GM06990 (cell line): ENCODE data around the gene KLHL24.

Experiments
- DNase-seq: peaks from one replicate; pipeline ENCODE4 v3.0.0-alpha.2; 2011; ENCODE audit not compliant: insufficient read length; ENCODE audit errors: extremely low read depth
- H3K27me3 ChIP-seq: replicated peaks from 2 replicates; pipeline ENCODE4 v1.6.0; 2011; ENCODE audit warnings: low read length; ENCODE audit not compliant: control insufficient read depth, insufficient read depth
- H3K36me3 ChIP-seq: 2 replicates; pipeline ENCODE4 v1.5.1; 2011; ENCODE audit warnings: low read length; ENCODE audit not compliant: control insufficient read depth, insufficient read depth
- H3K4me3 ChIP-seq: replicated peaks from 2 replicates; pipeline ENCODE4 v1.5.1; 2011; ENCODE audit warnings: low read depth, mild to moderate bottlenecking, control low read depth, low read length
- TF ChIP-seq, protein P1 (sequence below): IDR thresholded peaks from 2 replicates; pipeline ENCODE4 v1.5.1; 2011; ENCODE audit warnings: low read length, control low read depth, mild to moderate bottlenecking, inconsistent platforms; ENCODE audit not compliant: insufficient read depth, poor library complexity, severe bottlenecking

The KLHL24 gene

DNA sequence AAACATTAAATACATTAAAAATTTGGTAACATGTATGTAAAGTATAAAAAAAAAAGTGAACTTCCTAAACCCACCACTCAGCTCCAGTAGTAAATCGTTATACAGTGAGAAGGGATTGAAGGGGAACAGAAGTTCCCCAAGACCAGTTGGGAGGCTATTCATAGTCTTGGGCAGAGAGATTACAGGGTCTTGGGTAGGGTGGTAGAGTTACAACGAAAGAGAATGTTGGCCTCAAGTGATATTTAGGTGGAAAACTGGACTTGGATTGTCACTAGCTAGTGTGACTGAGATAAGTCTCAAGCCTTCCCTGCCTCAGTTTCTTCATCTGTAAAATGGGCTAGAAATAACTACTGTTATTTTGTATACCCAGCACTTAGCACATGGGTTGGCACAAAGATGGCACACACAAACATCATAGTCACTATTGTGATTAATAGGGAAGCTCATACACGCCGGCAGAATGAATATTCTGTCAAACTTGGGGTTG is 61.7 kb downstream of the KLHL24 start:
- DNase-seq, result no peak
- TF ChIP-seq, protein P1, sequence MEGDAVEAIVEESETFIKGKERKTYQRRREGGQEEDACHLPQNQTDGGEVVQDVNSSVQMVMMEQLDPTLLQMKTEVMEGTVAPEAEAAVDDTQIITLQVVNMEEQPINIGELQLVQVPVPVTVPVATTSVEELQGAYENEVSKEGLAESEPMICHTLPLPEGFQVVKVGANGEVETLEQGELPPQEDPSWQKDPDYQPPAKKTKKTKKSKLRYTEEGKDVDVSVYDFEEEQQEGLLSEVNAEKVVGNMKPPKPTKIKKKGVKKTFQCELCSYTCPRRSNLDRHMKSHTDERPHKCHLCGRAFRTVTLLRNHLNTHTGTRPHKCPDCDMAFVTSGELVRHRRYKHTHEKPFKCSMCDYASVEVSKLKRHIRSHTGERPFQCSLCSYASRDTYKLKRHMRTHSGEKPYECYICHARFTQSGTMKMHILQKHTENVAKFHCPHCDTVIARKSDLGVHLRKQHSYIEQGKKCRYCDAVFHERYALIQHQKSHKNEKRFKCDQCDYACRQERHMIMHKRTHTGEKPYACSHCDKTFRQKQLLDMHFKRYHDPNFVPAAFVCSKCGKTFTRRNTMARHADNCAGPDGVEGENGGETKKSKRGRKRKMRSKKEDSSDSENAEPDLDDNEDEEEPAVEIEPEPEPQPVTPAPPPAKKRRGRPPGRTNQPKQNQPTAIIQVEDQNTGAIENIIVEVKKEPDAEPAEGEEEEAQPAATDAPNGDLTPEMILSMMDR, result peak; percentile 2
- H3K36me3 ChIP-seq, result no peaks in the 10 kb centered on the region
- no peaks in the 10 kb centered on the region for H3K27me3 ChIP-seq
- peak overlapping the region; percentile 98 for H3K4me3 ChIP-seq

DNA sequence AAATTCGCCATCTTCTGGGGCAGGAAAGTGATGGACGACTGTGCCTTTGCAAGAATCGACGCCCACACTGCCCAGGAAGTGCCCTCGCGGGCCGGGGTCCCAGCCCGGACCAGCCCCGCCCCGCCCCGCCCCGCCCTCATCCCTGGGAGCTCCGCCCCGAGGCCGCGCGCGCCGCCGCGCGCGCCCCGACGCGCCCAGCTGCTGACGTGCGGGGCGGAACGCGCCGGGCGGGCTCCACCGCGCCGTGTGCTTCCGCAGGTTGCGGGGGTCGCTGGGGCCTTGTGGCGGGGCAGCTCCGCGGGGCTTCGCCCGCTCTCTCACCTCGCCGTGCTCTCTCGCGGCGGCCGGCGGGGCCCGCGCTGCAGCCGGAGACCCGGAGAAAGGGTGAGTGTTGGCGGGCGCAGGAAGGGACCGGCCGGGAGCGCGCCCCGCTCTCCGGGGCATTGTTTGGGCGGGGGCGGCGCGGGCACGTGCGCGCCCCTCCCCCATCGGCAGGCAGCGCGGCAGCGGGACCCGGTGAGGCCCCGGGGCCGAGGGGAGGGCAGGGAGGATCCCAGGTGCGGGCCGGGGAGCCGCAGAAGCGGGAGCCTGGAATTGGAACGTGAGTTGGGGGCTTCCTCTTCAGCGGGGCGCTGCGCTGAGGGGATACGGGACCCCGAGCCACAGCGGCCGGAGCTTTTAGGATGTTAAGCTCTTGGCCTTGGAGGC is 62.3 kb downstream of the KLHL24 start, which contains the start of gene YEATS2:
TSS of gene YEATS2 (plus strand) at position 188 of the 708 bp plus-strand sequence. CDS start 17,366 bp downstream, outside the sequence.
- H3K4me3 ChIP-seq, result peak within 1 kb of the TSS; percentile 98
- peak; percentile 87 for DNase-seq
- no peaks in the 10 kb centered on the region for H3K36me3 ChIP-seq
- no peaks in the 10 kb centered on the region for H3K27me3 ChIP-seq
- TF ChIP-seq, protein P1, result no peak

DNA sequence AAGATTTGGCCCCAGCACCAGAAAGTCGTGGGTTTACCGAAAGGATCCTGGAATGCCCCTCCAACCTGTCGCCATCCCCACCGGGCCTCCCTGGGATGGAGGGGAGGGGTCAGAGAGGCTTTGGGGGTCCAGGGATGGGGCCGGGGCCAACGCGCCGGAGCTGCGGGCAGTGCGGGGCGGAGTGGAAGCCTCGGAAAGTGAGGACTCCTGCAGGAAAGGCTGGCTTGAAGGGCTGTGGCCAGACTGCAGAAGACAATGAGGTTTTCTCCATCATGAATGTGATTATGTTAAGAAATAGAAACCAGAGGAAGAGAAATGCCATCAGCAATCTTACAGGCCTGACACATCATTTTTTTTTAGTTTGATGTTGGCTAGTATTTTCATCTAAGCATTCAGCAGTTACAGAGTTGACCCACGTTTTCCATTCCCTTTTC is 62.9 kb downstream of the KLHL24 start:
- Histone ChIP-seq H3K27me3 (no peaks in the 10 kb centered on the region), H3K4me3 (peak overlapping the region; percentile 98), H3K36me3 (no peaks in the 10 kb centered on the region)
- TF ChIP-seq, protein P1, result no peak
- DNase-seq, result no peak

DNA sequence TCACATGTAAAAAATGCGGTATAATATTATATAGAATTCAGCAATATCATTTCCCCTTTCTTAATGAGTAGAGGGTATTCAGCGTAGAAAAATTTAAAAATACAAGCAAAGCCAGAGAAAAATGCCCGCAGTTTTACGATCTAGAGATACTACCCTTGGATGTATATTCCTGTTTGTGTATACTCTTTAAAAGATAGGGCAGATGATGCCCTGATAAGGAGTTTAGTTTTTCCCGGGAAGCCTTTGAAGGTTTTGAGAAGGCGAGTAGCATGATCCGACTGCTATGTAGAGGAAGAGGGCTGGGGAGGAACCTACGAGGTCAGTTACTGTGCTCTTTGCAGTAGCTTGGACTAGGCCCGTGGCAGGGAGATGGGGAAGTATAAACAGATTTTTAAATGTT is 63.3 kb downstream of the KLHL24 start:
- H3K36me3 ChIP-seq, result no peaks in the 10 kb centered on the region
- DNase-seq, result no peak
- H3K27me3 ChIP-seq, result no peaks in the 10 kb centered on the region
- H3K4me3 ChIP-seq, result peak overlapping the region; percentile 98
- TF ChIP-seq, protein P1, result no peak

DNA sequence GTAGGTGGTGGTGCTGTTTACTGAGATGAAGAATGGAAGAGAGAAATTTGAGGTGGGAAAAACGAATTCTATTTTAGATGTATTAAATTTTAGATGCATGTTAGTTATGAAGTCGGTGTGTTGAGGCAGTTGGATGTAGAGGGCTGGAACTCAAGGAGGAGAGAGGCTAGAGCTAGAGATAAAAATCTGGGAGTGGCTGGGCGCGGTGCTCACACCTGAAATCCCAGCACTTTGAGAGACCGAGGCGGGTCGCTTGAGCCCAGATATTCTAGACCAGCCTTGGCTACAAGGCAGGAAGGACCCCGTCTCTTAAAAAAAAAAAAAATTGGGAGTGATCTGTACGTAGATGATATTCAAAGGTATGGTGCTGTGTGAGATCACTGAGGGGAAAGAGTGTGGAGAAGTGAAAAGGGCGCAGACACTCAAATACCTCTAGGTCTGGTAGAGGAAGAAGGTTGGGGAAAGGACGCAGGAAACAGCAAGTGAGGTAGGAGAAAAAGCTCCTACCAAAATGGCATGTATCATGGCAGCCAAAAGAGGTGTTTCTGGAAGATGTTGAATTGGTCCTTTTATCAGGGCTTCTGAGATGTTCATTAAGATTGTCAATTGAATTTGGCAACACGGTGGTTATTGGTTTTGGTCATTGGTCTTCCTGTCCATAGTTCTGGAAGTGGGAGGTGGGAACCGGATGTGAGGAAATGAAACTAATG is 64.0 kb downstream of the KLHL24 start:
- Histone ChIP-seq H3K36me3 (no peaks in the 10 kb centered on the region), H3K27me3 (no peaks in the 10 kb centered on the region), H3K4me3 (peak overlapping the region; percentile 98)
- TF ChIP-seq, protein P1, result no peak
- no peak for DNase-seq
